ENCODE results near the gene NCKAP5.

Gene NCKAP5

DNA sequence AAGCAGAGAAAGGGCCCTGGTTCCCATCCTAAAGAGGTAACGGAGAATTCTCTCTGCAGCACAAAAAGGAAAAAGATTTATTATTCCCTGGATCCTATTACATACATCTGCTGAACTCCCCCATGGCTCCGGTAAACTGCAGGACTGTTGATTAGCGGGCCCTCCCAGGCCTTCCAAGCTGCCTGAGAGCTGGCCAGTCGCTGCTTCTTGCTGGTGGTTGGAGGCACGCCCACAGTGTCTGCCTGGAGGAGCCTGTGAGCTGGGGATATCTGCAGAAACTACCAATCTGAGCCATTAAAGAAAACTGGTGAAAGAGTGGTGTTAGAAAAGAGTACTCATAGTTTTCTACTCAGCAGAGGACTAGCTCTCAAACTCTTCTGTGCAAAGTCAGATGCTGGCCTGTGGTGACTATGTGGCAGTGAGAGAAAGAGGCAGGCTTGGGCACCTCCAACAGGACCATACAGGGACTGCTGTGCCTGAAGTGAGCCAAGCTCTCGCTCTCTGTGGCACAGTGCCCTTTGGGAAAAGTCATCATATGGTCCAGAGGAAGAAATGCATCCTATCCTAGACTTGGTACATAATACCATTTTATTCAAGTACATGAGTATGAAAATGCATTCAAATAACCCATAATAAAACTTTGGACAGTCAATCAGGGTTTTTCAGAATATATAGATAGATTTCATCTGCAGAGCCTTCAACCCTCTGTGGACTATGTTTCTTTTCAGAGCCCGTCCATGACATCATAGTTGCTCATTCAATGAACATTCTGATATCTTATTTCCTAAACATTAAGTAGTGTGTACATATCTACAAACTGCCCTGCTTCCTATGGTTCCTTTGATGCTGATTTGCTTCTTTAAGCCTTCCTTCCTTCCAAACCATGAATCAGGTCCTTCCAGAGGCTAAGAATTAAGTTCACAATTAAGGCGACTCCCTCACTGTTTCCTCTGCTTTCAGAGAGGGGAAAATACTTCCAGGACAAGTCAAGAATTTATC is 656.2 kb downstream of the NCKAP5 start:
- no peak for DNase-seq

DNA sequence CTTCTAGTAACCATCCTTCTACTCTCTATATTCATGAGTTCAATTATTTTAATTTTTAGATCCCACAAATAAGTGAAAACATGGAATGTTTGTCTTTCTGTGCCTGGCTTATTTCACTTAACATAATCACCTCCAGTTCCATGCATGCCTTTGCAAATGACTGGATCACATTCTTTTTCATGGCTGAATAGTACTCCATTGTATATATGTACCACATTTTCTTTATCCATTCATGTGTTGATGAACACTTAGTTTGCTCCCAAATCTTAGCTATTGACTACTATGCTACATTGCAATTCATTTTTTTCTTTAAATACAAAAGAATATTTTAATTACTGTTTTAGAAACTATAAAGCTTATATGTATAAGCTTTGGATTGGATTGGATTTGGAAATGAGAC is 657.8 kb downstream of the NCKAP5 start:
- DNase-seq, result no peak

GRCh38 chr2:132909427-132909826 is 658.8 kb downstream of the NCKAP5 start:
- no peak for DNase-seq

GRCh38 chr2:132904142-132904842 is 664.0 kb downstream of the NCKAP5 start:
- no peak for DNase-seq

- DNase-seq, result no peak
Observed at GRCh38 chr2:132902626-132903025, 665.6 kb downstream of the NCKAP5 start.

DNA sequence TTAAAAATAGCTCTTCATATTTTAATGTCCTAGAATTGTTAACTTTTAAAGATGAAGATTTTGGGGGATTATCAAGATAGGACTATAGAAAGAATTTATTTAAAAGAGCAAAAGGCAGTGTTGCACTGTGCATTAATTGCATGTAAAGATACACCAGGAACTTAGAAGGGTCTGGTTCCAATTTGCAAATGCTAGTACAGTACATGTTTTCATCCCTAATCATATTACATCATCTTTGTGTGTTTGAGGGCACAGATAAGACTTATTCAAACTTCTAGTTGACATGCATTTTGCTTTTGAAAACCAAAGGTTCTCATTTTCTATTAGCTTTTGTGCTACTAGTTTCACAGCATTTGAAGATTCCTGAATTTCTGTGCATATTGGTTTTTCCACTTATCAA is 666.6 kb downstream of the NCKAP5 start:
- DNase-seq, result no peak

- DNase-seq, result no peak
Observed at GRCh38 chr2:132897111-132897510, 671.2 kb downstream of the NCKAP5 start.

GRCh38 chr2:132896073-132896472 is 672.2 kb downstream of the NCKAP5 start:
- DNase-seq, result no peak

DNA sequence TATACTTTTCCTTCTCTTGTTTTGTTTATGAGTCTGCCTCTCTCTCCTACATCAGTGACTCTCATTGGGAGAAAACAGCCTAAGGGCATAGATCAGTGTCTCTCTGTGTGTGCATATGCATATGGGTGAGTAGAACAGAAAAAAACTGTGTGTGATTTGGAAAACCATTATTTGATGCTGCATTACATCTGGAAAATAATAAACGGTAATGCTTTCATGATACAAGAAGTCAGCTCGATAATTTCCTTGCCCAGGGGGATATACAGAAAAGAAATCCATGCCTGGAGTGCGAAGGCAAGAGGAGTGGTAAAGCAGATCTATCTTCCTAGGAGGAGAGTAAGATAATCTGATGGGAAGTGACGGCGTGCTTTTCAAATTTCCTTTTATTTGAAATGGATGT is 676.8 kb downstream of the NCKAP5 start:
- DNase-seq, result no peak

DNA sequence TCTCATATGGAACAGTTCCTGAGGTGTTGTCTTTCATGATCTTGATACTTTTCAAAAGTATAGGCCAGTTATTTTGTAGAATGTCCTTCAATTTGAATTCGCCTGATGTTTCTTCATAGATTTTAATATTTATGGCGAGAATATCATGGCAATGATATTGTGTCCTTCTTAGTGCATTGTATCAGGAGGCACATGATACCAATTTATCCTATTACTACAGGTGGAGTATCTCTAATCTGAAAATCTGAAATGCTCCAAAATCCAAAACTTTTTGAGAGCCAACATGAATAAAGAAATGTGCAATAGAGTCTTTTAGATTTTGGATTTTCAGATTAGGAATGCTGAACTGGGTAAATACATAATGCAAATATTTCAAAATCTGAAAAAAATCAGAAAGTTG is 681.7 kb downstream of the NCKAP5 start:
- DNase-seq, result no peak

- DNase-seq, result no peak
Observed at GRCh38 chr2:132884705-132885104, 683.6 kb downstream of the NCKAP5 start.

DNA sequence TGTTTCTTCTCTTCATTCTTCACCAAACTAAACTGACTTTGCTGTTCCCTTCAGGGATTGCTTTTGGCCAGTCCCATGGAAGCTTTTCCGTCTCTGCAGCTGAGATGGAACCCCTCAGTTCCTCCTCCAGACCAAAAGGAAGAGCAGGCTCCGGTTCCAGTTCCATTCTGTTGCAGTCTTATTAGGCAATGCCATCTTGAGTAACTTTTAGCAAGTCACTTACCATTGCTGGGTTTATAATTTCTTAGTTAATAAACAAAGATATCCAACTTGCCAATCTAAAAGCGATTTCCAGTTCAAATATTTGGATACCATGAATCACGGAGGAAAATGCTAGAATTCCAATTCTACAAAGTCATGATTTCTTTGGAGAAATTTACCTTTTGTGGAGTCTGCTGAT is 684.0 kb downstream of the NCKAP5 start:
- DNase-seq, result no peak

GRCh38 chr2:132883430-132883829 is 684.8 kb downstream of the NCKAP5 start:
- DNase-seq, result no peak

DNA sequence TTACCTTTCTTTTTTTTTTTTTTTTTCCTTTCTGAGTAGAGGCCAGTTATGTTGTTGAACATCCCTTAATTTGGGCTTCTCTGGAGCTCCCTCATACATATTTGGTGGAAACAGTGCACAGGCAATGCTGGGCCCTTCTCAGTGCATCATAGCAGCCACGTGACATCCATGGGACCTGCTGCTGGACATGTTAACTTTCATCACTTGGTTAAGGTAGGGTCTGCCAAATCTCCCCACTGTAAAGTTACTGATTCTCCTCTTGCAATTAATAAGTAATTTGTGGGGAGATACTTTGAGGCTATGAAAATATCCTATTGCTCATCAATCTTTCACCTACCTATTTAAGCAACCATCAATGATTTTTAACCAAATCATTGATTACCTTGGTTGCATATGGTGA is 686.7 kb downstream of the NCKAP5 start:
- DNase-seq, result no peak

GRCh38 chr2:132877923-132878322 is 690.3 kb downstream of the NCKAP5 start:
- no peak for DNase-seq

GRCh38 chr2:132876745-132877391 is 691.4 kb downstream of the NCKAP5 start:
- no peak for DNase-seq

DNA sequence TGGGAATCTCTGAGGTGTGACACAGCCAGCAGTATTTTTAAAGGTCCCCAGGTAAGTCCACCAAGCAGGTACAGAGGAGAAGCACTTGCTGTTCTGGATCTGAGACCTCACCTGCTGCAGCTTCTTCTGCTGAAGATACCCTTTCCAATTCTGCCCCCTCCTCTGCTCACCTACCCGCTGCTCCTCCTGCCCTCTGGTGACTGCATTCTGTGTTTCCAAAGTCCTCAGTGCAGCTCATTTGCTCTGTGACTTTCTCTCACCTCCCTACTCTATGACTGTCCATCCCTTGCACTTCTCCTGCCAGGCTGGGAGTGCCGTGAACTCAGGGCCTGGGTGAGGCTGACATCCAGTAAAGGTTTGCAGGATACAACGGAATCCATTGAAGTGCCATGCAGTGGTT is 693.1 kb downstream of the NCKAP5 start:
- no peak for DNase-seq

GRCh38 chr2:132873738-132874137 is 694.5 kb downstream of the NCKAP5 start:
- DNase-seq, result no peak

- no peak for DNase-seq
Observed at GRCh38 chr2:132871831-132872230, 696.4 kb downstream of the NCKAP5 start.

GRCh38 chr2:132863961-132864360 is 704.3 kb downstream of the NCKAP5 start:
- no peak for DNase-seq

DNA sequence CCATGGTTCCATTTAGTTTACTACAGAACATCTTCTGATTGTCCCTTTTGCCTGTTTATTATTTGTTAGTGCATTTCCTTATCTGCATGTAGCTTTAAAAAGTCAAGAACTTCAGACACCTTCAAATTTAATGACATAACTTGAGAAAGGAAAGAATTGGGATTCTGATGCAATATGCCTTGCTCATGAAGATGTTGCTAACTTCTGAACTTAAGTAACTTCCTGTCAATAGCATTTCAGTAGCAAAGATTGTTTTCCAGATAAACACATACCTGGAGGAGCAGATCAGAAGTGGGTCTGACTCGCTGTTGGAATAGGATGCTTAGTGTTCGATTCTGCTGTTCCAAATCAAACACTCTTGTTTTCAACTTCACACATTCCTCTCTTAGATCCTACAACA is 708.0 kb downstream of the NCKAP5 start:
- DNase-seq, result no peak

GRCh38 chr2:132859590-132859989 is 708.7 kb downstream of the NCKAP5 start:
- DNase-seq, result no peak

GRCh38 chr2:132857319-132857718 is 710.9 kb downstream of the NCKAP5 start:
- DNase-seq, result no peak

- no peak for DNase-seq
Observed at GRCh38 chr2:132850688-132851087, 717.6 kb downstream of the NCKAP5 start.
